HG03521 (cell line): ENCODE results near the gene APLF.
"Not testable (repeated sequence)": the region's sequence is repeated elsewhere in the genome, so short reads cannot be mapped to it uniquely, and the experiment has no call there.

ENCODE experiments used
- ATAC-seq: cut with Tn5 transposase; IDR thresholded peaks from one replicate; pipeline ENCODE4 v1.9.1; 2021; ENCODE audit warnings: mild to moderate bottlenecking, moderate library complexity; ENCODE audit not compliant: unreplicated experiment

APLF gene

DNA sequence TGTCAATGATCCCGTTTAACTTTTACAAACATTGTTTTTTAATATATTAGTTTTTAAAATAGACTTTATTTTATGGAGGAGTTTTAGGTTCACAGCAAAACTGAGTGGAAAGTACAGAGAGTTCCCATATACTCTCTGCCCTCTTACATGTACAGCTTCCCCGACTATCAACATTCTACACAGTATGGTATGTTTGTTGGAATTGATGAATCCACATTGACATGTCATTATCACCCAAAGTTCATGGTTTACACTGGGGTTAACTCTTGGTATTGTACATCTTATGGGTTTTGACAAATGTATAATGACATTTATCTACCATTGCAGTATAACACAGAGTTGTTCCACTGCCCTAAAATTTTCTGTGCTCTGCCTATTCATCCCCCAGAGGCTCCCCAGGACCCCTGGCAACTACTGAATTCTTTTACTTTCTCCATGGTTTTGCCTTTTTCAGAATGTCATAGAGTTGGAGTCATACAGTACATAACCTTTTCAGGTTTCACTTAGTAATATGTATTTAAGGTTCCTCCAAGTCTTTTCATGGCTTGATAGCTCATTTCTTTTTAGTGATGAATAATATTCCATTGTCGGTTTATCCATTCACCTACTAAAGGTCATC, 5.5 kb downstream of the APLF start:
- no peak for ATAC-seq

DNA sequence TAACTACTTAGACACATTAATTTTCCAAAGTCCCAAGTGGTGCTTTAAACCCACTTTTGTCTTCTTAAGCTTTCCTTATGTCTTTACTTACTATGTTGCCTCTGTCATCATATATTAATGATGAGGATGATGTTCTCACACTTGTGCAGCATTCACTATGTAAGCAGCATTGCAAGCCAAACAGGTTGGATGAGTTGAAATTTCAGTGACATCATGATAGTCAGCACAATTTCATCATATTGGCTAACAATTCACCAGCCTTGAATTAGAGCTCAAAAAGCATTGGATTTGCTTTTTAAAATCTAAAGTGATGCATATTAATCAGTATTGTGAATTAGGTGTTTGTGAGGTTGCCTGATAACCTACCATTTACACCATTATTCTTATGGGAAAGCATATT, 7.7 kb downstream of the APLF start:
- ATAC-seq: no peak

DNA sequence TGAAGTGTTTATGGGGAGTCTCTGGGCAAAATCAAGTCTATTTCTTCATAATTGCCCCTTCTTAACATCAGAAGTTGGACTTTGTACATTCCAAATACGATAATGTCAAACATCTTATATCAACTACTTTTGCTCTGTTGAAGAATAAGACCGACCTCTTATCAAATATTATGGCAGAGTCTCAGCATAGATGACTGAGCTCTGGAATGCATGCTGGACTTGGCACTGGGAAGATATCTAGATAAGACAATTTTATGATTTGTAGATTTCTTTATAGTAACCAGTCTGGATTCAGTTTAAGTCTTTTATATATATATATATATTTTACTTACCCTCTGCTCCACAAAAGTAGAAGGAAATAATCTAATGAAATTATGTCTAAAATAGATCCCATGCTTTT, 8.2 kb downstream of the APLF start:
- ATAC-seq: no peak

DNA sequence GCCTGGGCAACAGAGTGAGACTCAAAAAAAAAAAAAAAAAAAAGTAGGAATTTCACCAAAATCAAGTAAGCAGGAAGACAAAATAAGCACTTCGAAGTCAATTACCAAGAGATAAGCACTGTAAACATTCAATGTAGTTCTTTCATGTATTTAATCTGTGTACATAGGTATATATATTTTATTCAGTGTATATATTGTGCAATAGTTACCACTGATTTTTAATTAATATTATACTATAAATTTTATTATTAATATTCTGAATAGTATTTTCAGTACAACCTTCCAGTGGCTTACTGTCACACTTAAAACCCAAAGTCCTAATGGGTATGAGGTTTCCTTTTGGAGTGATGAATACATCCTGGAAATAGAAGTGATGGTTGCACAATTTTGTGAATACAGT, 9.1 kb downstream of the APLF start:
- ATAC-seq: no peak

DNA sequence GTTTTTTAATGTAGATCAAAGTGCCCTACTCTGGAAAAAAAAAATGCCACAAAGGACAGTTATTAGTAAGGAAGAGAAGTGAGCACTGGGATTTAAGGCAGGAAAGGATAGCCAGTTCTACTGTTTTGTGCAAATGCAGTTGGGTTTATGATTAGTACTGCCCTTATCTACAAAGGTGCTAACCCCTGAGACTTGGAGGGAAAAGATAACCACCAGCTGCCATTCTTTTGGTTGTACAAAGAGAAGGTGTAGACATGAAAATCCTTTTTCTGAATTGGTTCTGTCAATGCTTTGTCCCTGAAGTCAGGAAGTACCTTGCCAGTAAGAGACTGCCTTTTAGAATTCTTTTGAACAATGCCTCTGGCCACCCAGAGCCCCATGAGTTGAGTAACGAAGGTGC, 11.3 kb downstream of the APLF start:
- ATAC-seq: no peak

DNA sequence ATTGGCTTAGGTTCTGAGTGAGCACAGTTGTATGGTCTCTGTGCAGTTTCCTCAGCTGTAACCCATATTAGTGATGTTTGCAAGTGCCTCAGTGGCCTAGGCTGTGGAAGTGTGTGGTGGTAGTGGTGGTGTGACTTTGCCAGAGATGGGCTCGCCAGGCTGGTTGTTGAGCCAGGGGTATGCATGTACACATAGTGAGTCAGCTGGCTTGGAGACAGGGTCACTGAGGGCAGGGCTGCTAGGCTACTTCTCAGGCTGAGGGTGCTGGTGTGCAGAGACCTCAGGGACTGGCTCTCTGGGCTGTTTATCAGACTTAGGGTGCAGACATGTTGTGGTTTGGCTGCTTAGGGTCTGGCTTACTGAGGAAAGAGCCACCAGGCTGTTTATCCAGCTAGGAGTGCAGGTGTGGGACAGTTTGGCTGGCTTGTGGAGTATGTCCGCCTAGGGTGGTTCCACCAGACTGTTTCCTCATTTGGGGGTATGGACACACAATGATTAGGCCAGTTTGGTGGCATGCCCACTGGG, 15.0 kb downstream of the APLF start:
- no peak for ATAC-seq

DNA sequence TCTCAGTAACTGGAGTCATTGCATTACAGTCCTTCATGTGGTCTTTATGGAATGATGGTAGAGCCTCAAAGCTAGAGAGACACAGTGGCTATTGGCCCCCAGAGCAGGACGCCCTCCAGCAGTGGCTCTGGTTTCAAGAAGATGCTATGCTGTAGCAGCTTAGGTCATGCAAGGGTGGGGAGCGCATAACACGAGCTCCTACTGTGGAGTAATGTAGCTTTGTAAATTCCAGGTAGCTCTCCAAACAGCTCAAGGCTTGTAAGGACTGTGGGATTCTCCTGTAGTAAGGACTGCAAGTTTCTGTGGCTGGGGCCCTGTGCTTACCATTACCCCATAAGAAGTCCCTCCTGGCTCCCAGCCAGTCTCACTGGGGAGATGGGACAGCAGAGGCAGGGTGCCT, 15.6 kb downstream of the APLF start:
- ATAC-seq: no peak

DNA sequence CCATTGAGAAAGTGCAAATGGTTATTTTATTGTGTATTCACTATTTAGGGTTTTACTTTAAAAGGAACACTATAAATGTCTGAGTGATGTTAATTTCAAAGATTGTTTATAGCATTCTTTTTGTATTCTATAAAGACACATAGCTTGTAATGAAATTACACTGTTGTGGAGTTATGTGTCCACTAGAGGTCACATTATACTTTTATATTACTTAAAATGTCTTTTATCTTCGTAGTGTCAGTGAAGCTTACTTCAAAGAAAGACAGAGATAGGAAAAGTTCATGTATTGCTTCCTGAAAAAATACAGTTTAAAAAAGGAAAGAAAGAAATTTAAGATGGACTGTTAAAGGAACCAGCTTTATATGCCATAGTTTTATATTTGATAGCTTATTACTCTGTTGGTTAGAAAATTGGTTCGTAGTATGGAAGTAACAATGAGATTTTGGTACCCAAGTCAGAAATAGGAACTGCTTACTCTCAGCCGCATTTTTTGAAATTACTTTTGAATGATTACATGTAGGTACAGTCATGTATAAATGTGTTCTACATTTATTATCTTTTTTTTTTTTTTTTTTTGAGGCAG, 20.5 kb downstream of the APLF start:
- ATAC-seq: no peak

DNA sequence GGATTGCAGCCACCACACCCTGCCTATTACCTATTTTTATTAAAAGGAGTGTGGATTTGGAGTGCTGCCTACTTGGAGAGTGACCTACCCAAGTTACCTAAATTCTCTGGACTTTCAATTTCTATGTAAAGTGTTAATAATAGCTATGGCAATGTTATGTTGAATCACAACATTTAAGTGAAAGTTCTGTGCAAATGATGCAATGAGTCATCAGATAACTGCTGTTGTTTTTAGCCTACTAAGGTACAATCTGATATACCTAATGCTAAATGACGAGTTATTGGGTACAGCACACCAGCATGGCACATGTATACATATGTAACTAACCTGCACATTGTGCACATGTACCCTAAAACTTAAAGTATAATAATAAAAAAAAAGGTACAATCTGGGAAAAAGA, 21.2 kb downstream of the APLF start:
- ATAC-seq: not testable (repeated sequence)

DNA sequence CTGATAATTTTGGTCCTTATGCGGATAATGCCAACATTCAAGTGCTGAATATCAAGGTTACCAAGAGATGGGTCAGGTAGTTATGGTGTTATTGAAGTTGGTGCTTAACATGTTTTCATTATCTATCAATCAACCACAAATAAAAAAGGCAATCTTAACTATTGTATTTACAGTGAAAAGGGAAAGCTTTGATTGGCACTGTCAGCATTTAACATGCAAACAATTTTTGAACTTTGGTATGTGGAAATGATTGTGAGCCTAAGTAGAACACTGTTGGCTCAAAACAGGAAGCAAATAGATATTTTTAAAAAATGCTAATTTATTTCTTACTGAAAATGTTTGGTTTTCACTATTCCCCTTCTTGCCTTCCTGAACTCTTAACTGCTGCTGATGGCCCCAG, 21.9 kb downstream of the APLF start:
- ATAC-seq: no peak

DNA sequence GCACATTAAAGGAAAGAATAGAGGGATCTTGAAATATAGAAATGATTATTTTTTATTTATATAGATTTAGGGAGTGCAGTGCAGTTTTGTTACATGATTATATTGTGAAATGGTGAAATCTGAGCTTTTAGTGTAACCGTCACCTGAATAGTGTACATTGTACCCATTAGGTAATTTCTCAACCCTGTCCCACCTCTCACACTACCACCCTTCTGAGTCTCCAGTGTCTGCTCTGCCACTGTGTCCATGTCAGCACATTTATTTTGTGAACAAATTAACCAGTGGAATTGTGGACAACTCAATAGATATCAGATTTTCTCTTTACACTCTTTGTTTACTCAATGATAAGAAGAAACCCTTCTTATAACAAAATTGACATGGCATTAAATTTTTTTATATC, 24.2 kb downstream of the APLF start:
- no peak for ATAC-seq

DNA sequence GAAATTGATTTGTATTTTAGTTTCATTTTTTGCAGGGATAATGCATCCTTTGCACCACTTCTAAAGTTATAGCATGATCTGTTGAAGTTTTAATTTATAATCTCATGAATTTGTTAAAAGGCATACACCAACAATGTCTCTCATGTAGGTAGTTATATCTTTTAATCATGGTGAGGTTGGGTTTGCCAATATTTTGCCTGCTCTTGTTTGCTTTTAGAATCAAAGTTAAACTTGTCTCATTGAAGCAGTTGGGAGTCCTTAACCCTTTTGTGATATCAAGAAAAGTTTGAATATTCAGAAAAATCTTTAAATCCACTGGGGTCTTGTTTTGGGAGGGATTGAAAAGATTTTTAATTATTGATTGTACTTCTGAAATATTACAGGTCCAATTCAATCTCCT, 31.7 kb downstream of the APLF start:
- no peak for ATAC-seq

DNA sequence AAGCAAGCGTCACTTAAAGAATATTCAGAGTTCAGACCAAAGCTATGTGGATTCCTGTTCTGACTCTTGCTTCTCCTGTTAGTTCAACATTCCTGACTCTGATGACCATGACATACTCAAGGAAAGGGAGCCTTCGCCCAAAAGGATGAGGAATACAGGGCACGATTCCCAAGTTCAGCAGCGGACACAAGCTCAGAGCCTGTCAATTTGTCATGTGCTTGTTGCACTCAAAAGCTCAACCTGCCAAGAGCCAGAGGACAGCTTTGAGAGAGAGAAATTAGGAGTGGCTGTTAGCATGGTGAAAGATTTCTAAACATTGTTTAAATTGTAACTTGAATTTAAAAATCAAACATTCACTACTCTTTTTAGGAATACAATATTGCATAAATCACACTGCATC, 33.3 kb downstream of the APLF start:
- ATAC-seq: no peak

DNA sequence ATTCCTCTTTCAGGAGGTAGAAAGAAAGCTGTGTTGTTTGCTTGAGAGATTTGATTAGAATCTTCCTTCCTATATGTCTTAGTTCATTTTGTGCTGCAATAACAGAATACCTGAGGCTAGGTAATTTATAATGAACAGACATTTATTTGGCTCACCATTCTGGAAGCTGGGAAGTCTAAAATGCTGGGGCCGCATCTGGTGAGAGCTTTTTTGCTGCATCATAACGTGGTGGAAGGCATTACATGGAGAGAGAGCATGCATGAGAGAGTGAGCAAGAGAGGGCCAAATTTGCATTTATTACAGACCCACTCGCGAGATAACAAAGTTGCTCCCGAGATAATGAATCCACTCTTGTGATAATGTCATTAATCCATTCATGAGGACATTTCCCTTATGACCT, 34.4 kb downstream of the APLF start:
- ATAC-seq: no peak

DNA sequence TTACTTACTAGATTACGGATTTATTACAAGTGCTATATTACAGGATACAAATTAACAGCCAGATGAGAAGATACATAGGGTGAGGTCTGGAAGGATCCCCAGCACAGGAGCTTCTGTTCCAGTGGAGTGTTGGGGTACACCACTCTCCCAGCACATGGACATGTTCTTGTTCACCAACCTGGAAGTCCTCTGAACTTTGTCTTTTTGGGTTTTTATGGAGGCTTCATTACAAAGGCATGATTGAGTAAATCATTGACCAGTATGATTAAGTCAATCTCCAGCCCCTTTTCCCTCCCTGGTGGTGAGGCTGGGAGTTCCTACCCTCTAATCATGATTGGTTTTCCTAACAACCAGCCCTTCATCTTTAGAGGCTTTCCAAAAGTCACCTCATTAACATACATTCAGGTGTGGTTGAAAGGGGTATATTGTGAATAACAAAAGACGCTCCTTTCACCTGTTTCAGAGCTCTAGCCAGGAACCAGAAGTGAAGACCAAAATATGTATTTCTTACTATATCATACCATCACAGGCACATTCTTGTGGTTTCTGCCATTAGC, 38.3 kb downstream of the APLF start:
- ATAC-seq: no peak

DNA sequence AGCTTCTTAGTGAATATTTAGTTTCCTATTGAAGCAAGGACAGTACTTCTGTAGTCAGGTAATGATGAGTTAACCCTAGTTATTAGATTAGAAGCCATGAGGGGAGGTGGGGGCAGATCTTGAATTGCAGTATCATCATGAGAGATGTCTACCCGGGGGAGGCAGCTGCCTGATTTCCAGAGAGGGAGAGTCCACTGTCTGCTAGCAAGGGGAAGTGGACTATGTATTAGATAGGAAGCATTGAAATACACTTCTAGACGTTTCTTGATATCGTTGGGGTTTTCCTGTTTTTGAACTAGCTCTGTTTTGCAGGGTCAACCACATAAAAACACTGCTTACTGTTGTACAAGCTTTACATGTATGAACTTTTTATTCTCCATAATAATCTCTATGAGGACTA, 38.8 kb downstream of the APLF start:
- no peak for ATAC-seq

DNA sequence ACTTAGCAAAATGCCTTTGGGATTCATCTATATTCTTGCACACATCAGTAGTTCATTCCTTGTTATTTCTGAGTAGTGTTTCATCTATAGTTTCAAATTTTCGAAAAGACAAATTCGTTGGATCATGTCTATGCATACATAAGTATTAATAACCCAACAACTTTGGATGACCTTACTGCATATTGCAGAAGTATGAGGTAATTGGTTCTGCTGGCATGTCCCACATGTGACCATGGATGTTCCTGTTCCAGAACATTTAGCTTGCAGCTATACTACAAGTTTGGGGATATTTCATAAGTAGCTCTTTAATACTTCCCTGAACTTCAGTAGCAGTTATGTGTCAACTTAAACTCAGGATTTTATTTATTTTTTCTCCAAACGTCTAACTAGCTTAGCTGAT, 44.9 kb downstream of the APLF start:
- ATAC-seq: no peak

DNA sequence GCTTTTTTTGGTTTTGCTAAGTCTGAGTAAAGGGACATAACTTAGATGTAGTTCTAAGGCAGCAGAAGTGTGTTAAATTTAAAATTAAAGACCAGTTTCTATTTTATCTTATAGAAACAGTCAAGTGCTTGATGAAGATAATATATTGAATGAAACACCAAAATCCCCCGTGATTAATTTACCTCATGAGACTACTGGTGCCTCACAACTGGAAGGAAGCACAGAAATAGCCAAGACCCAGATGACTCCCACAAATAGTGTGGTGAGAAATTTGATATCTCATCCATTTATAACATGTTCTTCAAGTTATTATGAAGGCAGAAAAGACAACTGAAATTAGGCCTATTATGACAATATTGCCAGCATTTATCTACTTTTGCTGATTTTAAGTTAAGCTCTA, 45.6 kb downstream of the APLF start:
- no peak for ATAC-seq

DNA sequence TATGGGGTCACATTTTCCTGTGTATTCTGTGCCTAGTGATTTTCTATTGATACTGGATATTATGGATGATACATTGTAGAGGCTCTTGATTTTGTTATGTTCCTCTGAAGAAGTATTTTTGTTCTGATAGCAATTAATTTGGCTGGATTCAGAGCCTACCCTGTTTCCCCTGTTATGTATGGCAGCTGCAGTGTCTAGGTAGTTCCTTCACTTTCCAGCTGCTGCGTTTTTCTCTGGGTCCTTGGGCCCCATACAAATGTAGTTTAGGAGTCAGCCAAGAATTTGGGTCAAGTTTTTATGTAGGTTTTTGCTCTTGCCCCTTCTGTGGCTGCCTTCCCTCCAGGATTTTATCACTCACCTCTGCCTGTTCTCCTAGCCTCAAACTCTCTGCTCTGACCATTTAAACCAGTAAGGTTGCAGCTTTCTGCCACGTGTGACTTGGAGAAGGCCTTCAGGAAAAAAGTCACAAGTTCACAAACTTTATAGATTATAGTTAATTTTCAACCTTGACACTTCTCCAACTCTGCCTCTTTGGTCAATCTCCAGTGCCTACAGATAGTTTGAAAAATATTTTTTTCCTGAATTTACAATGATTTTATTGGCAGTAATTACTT, 47.0 kb downstream of the APLF start:
- no peak for ATAC-seq

DNA sequence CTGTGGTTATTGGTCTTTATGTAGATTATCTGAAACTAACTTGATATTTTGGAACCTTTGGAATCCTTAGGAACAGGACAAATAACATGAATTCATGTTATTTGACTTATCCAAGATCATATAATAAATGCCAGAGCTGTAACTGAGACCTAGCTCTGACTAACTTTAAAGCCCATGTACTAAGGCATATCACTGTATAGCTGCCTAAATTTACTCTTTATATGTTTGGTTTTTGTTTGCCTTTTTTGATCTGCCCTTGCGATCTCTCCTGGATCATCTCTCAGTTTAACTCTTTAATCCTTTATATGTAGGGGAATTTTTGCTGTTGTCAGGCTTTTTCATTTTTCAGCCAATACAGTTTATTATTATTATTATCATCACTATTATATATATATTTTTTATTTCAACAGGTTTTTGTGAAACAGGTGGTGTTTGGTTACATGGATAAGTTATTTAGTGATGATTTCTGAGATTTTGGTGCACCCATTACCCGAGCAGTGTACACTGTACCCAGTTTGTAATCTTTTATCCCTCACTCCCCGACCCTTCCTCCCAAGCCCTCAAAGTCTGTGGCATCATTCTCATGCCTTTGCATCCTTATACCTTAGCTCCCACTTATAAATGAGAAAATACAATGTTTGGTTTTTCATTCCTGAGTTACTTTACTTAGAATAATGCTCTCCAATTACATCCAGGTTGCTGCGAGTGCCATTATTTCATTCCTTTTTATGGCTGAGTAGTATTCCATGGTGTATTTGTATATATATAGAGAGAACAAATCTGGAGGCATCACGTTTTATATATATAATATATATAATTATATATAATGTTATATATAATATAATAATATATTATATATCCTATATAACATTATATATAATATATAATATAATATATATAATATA, 48.9 kb downstream of the APLF start:
- no peak for ATAC-seq

DNA sequence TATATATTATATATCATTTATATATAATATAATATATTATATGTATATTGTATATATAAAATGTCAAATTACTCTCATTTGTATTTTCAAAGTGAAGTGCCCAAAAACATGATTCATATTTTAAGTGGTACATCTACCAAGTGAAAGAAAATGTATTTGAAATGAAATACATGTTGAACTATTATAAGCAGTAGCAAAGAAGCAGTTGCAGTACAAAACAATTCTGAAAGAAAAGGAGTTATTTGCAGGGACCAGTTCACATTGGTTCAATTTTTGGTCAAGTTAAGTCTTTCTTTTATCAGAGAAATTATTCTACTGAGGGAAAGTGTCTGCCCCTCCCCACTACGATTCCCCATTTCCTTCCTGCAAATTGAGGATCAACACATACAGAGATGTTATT, 51.9 kb downstream of the APLF start:
- no peak for ATAC-seq
